ENCODE data around the gene GSE1. TPM values are rescaled to one million over a fixed set of nuclear protein-coding genes. Genes with fewer than 3 reads are reported as not detected.

Gene GSE1
- total RNA-seq, 1 experiment from 2014 or later = 124 TPM

DNA sequence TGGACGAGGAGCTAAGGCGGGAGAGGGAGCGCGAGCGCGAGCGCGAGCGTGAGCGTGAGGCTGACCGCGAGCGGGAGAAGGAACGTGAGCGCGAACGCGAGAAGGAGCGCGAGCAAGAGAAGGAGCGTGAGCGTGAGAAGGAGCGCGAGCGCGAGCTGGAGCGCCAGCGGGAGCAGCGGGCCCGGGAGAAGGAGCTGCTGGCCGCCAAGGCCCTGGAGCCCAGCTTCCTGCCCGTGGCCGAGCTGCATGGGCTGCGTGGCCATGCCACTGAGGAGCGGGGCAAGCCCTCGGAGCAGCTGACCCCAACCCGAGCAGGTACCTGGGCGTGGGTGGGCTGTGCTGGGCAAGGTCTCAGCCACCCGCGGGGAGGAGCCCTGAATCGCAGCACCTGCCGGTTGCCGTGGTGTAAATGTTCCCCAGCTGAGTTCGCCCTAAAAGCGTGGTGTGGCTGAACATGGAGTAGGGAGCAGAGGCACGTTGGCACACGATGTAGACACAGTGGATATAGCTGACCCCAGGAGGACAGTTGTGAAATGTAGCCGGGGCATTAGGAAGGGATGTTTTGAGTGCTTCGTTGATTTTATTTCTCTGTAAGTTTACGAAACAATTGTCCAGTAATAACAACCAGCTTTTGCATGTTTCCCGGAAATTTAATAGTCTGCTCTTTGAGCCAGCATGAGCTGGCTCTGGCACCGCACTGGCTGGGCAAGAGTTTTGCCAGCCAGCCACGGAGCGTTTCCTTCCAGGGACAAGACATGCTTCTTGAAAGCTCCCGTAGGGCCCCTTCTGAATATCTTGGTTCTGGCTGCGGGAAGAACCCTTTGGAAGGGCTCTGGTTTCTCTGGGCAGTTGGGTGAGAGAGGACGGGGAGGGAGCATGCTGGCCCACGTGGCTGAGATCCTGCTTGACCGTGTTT, 43.5 kb downstream of the GSE1 start (continued):
- TF ChIP-seq, protein P1, sequence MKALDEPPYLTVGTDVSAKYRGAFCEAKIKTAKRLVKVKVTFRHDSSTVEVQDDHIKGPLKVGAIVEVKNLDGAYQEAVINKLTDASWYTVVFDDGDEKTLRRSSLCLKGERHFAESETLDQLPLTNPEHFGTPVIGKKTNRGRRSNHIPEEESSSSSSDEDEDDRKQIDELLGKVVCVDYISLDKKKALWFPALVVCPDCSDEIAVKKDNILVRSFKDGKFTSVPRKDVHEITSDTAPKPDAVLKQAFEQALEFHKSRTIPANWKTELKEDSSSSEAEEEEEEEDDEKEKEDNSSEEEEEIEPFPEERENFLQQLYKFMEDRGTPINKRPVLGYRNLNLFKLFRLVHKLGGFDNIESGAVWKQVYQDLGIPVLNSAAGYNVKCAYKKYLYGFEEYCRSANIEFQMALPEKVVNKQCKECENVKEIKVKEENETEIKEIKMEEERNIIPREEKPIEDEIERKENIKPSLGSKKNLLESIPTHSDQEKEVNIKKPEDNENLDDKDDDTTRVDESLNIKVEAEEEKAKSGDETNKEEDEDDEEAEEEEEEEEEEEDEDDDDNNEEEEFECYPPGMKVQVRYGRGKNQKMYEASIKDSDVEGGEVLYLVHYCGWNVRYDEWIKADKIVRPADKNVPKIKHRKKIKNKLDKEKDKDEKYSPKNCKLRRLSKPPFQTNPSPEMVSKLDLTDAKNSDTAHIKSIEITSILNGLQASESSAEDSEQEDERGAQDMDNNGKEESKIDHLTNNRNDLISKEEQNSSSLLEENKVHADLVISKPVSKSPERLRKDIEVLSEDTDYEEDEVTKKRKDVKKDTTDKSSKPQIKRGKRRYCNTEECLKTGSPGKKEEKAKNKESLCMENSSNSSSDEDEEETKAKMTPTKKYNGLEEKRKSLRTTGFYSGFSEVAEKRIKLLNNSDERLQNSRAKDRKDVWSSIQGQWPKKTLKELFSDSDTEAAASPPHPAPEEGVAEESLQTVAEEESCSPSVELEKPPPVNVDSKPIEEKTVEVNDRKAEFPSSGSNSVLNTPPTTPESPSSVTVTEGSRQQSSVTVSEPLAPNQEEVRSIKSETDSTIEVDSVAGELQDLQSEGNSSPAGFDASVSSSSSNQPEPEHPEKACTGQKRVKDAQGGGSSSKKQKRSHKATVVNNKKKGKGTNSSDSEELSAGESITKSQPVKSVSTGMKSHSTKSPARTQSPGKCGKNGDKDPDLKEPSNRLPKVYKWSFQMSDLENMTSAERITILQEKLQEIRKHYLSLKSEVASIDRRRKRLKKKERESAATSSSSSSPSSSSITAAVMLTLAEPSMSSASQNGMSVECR (CRISPR knock-in tag; IDR thresholded peaks at IDR 0.05; ENCODE audit: borderline replicate concordance) = no peak
- TF ChIP-seq HMGA2 (CRISPR knock-in tag; IDR thresholded peaks at IDR 0.05) (no peak), IRF2 (CRISPR knock-in tag; IDR thresholded peaks at IDR 0.05; ENCODE audit: borderline replicate concordance, low read depth) (no peak), RELA (CRISPR knock-in tag; IDR thresholded peaks at IDR 0.05; ENCODE audit: borderline replicate concordance) (no peak)
- TF ChIP-seq, protein P2, sequence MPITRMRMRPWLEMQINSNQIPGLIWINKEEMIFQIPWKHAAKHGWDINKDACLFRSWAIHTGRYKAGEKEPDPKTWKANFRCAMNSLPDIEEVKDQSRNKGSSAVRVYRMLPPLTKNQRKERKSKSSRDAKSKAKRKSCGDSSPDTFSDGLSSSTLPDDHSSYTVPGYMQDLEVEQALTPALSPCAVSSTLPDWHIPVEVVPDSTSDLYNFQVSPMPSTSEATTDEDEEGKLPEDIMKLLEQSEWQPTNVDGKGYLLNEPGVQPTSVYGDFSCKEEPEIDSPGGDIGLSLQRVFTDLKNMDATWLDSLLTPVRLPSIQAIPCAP (CRISPR knock-in tag; IDR thresholded peaks at IDR 0.05) = no peak
- TF ChIP-seq, protein P3, sequence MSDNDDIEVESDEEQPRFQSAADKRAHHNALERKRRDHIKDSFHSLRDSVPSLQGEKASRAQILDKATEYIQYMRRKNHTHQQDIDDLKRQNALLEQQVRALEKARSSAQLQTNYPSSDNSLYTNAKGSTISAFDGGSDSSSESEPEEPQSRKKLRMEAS (CRISPR knock-in tag; IDR thresholded peaks at IDR 0.05) = no peak
- TF ChIP-seq, protein P4, sequence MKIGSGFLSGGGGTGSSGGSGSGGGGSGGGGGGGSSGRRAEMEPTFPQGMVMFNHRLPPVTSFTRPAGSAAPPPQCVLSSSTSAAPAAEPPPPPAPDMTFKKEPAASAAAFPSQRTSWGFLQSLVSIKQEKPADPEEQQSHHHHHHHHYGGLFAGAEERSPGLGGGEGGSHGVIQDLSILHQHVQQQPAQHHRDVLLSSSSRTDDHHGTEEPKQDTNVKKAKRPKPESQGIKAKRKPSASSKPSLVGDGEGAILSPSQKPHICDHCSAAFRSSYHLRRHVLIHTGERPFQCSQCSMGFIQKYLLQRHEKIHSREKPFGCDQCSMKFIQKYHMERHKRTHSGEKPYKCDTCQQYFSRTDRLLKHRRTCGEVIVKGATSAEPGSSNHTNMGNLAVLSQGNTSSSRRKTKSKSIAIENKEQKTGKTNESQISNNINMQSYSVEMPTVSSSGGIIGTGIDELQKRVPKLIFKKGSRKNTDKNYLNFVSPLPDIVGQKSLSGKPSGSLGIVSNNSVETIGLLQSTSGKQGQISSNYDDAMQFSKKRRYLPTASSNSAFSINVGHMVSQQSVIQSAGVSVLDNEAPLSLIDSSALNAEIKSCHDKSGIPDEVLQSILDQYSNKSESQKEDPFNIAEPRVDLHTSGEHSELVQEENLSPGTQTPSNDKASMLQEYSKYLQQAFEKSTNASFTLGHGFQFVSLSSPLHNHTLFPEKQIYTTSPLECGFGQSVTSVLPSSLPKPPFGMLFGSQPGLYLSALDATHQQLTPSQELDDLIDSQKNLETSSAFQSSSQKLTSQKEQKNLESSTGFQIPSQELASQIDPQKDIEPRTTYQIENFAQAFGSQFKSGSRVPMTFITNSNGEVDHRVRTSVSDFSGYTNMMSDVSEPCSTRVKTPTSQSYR (CRISPR knock-in tag; IDR thresholded peaks at IDR 0.05) = no peak

DNA sequence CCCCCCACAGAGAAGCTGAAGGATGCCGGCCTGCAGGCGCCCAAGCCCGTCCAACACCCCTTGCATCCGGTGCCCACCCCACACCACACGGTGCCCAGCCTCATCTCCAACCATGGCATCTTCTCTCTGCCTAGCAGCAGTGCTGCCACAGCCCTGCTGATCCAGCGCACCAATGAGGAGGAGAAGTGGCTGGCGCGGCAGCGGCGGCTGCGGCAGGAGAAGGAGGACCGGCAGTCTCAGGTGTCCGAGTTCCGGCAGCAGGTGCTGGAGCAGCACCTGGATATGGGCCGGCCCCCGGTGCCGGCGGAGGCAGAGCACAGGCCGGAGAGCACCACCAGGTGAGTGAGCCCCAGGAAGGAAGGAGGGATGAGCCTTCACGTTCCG, 44.1 kb downstream of the GSE1 start:
- no peaks in the 10 kb centered on the region for H3K9me3 Mint-ChIP-seq
- no peaks in the 10 kb centered on the region for H3K27me3 Mint-ChIP-seq (ENCODE audit: low read depth)
- ChIA-PET CTCF (interaction anchor here (0.6 to 1.0 kb wide), 3 partner anchors 60 to 196 kb away, joined by 3 read pairs; no protein-coding TSS in a partner anchor), POLR2A (no interaction called here)
- no peaks in the 10 kb centered on the region for H3K4me1 Mint-ChIP-seq
- no peak for TF ChIP-seq RELA (CRISPR knock-in tag; IDR thresholded peaks at IDR 0.05; ENCODE audit: borderline replicate concordance)
- TF ChIP-seq GTF2I (CRISPR knock-in tag; conservative IDR thresholded peaks at IDR 0.05) = no peak
- no peak for TF ChIP-seq CREB1 (CRISPR knock-in tag; IDR thresholded peaks at IDR 0.05)
- TF ChIP-seq NFE2L1 (CRISPR knock-in tag; IDR thresholded peaks at IDR 0.05) = no peak
- no peak for TF ChIP-seq NFYB (CRISPR knock-in tag; conservative IDR thresholded peaks at IDR 0.05; ENCODE audit: low read depth)
- TF ChIP-seq, protein P5, sequence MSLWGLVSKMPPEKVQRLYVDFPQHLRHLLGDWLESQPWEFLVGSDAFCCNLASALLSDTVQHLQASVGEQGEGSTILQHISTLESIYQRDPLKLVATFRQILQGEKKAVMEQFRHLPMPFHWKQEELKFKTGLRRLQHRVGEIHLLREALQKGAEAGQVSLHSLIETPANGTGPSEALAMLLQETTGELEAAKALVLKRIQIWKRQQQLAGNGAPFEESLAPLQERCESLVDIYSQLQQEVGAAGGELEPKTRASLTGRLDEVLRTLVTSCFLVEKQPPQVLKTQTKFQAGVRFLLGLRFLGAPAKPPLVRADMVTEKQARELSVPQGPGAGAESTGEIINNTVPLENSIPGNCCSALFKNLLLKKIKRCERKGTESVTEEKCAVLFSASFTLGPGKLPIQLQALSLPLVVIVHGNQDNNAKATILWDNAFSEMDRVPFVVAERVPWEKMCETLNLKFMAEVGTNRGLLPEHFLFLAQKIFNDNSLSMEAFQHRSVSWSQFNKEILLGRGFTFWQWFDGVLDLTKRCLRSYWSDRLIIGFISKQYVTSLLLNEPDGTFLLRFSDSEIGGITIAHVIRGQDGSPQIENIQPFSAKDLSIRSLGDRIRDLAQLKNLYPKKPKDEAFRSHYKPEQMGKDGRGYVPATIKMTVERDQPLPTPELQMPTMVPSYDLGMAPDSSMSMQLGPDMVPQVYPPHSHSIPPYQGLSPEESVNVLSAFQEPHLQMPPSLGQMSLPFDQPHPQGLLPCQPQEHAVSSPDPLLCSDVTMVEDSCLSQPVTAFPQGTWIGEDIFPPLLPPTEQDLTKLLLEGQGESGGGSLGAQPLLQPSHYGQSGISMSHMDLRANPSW (CRISPR knock-in tag; conservative IDR thresholded peaks at IDR 0.05; ENCODE audit: low read depth) = no peak
- no peak for TF ChIP-seq NR1H2 (CRISPR knock-in tag; IDR thresholded peaks at IDR 0.05)
- TF ChIP-seq, protein P6, sequence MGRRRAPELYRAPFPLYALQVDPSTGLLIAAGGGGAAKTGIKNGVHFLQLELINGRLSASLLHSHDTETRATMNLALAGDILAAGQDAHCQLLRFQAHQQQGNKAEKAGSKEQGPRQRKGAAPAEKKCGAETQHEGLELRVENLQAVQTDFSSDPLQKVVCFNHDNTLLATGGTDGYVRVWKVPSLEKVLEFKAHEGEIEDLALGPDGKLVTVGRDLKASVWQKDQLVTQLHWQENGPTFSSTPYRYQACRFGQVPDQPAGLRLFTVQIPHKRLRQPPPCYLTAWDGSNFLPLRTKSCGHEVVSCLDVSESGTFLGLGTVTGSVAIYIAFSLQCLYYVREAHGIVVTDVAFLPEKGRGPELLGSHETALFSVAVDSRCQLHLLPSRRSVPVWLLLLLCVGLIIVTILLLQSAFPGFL (CRISPR knock-in tag; IDR thresholded peaks at IDR 0.05; ENCODE audit: borderline replicate concordance) = no peak
- TF ChIP-seq ZNF416 (CRISPR knock-in tag; IDR thresholded peaks at IDR 0.05) = no peak
- TF ChIP-seq, protein P7, sequence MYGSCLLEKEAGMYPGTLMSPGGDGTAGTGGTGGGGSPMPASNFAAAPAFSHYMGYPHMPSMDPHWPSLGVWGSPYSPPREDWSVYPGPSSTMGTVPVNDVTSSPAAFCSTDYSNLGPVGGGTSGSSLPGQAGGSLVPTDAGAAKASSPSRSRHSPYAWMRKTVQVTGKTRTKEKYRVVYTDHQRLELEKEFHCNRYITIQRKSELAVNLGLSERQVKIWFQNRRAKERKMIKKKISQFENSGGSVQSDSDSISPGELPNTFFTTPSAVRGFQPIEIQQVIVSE (CRISPR knock-in tag; IDR thresholded peaks at IDR 0.05; ENCODE audit: borderline replicate concordance) = no peak
- H3K4me3 Mint-ChIP-seq = no peak overlapping the region
- peaks cover 27% of the 10 kb centered on the region for H3K36me3 Mint-ChIP-seq
- no peak for ATAC-seq
- no peak for DNase-seq (ENCODE audit: low spot score)
- H3K27ac Mint-ChIP-seq = no peak overlapping the region
